ENCODE results near the gene EGFR. TPM values are rescaled to one million over a fixed set of nuclear protein-coding genes. Genes with fewer than 3 reads are reported as not detected.

EGFR gene
- total RNA-seq, 1 donor from 2014 or later, result 0.26 TPM

DNA sequence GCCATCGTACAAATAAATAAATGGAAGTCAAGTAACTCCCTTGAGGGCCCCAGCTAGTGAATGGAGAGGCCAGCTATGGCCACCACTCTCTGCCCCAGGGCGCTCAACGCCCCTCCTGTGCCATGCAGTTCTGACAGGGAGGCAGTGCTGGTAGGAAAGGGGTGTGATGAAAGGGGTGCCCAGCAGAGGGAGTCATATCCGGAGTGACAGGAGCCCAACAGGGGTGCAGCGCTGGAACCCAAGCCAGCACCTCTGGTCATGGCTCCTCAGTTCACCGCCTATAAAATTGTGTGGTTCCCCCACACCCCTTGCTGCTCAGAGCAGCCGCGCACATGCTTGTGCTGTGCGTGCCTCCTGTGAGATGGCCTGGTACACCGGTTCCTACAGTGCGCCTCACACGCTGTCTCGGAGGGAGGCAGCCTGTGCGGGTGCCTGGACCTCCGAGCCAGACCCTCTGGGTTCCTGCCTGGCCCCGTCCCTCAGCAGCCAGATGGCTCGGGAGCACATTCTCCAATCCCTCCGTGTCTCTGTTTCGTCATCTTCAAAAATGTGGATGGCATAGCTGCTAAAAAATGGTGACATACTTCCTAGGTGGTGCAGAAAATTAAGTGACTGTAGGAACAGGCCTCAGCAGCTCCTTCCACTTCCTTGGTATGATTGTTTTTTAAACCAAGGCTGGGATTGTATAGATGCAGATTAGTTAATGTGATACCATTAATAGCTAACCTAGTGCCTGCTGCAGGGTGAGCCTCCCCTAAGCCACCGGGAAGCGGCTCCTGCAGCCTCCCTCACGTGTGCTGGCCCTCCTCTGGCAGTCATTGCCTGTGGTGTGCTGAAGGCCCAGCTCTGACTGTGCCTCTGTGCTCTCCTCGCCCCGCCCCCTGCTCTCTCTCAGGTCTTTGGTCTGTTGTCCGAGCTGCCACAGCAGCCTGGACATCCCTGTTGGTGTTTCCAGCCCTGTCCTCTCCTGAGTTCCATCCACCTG, 125.8 kb downstream of the EGFR start:
- no peak for DNase-seq (ENCODE audit: low read depth in 2 of 2)

- DNase-seq (ENCODE audit: low read depth in 2 of 2), result no peak
Measured at GRCh38 chr7:55145606-55146005, 126.8 kb downstream of the EGFR start.

GRCh38 chr7:55147101-55147500, 128.3 kb downstream of the EGFR start:
- peak in 1 of 2 donors; percentile 18 for DNase-seq (ENCODE audit: low read depth in 2 of 2)

- no peak for DNase-seq (ENCODE audit: low read depth in 2 of 2)
Measured at GRCh38 chr7:55147736-55148135, 128.9 kb downstream of the EGFR start.

DNA sequence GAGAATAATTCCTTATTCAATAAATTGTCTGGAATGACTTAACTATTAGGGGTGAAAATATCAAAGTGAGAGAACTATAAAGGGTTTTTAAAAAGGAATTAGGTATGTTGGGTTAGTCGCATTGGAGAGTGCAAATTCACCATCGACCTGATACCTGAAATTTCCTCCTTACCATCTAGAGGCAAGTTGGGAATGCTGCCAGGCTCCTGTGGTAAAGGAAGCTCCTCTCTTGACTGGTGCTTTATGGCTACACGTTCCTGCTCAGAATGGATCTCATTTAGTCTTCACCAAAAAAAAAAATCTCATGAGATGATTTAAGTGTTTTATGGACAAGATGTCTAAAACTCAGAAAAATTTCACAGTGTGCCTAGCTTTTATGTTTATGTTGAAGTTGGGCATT, 129.8 kb downstream of the EGFR start:
- no peak for DNase-seq (ENCODE audit: low read depth in 2 of 2)

DNA sequence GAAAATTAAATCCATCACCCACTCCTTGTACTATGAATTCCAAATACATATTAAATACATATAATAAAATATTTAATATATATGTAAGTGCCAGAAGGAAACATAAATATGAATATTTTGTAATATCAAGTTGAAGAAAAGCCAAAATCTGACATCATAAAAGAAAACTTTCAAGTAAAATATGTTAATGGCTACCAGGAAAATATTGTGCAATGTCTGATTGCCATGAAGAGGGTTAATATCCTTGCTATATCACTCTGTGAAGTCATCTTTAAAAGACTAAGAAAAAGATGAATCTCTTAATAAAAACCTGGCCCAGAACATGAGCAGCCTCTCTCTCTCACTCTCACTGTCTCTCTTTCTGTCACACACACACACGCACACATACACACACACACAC, 130.2 kb downstream of the EGFR start:
- DNase-seq (ENCODE audit: low read depth in 2 of 2), result no peak

DNA sequence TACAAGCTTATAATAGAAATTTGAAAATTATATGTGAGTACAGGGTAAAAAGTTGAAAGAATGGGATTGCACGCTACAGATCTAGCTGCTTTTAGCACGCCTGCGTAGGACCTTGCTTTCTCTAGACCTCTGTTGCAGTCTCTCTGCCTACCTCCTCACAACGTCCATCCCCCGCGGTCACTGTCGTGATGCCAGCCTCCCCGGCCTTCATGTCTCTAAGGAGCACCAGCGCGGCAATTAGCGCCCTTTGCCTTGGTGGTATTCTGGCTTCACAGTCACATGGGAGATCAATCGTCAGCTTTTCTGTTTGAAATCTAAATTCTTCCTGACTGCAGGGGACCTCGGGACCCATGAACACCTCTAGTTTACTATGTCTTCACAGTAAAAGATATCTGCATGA, 131.3 kb downstream of the EGFR start:
- DNase-seq (ENCODE audit: low read depth in 2 of 2), result no peak

DNA sequence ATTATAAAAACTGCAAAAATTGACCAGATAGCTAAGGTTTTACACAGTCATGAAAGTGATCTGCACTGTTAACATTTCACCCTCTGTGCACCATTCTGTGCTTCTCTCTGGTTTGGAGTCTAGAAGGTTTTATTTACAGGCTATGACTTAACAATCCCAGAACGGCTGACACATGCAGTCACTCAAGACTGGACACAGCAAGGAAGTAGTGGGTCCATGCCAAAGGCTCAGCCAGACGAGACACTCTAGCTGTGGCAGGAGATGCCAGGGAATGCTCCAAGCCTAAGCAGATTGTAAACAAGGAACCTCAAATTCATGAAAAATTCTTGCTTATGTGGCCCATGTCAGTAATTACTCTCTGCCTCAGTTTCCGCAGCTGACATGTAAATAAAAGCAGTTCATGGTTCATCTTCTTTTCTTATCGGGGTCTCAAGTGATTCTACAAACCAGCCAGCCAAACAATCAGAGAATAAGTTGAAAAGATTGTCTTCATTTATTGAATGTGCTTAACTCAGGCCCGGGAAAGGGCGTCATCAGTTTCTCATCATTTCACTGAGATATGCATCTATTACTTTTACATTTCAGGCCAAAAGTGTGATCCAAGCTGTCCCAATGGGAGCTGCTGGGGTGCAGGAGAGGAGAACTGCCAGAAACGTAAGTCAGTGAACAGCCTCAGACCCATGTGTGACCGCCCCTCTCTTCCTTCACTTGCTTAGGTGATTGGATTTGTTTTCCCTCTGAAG, 132.1 kb downstream of the EGFR start:
- no peak for DNase-seq (ENCODE audit: low read depth in 2 of 2)

GRCh38 chr7:55152516-55152915, 133.7 kb downstream of the EGFR start:
- DNase-seq (ENCODE audit: low read depth in 2 of 2), result no peak

- DNase-seq (ENCODE audit: low read depth in 2 of 2), result no peak
Measured at GRCh38 chr7:55154096-55154495, 135.3 kb downstream of the EGFR start.

- DNase-seq (ENCODE audit: low read depth in 2 of 2), result no peak
Measured at GRCh38 chr7:55155351-55156117, 136.7 kb downstream of the EGFR start.

DNA sequence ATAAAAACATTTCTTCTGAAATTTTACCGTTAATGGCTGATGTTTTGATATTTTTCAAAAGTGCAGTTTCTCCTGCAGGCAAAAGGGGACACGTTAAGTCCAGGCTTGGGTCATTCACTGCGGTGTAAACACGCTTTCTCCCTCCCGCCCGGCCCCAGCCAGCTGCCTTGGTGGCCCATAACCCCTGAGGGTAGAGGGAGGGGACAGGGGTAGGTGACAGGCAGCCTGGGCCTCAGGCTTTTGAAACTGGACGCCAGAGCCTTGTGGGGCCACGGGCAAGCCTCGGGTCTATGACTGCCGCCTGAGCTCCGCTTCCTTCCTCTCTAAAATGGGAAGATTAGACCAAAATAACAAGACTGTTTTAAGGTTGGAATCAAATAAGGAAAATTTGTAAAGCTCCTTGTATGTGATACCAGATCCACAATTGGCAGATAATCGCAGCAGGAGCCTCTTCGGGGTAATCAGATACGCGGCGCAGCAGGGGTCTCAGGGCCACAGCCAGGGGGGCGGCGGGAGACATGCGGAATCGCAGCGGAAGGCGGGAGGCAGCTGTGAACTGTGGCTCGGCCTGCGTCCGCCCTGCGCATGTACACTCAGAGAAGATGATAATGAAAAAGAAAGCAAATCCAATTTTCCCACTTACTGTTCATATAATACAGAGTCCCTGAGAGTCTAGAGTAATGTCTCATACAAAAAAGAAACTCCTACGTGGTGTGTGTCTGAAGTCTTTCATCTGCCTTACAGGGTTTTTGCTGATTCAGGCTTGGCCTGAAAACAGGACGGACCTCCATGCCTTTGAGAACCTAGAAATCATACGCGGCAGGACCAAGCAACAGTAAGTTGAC, 138.3 kb downstream of the EGFR start:
- DNase-seq (ENCODE audit: low read depth in 2 of 2), result no peak

GRCh38 chr7:55157764-55158105, 138.9 kb downstream of the EGFR start:
- DNase-seq (ENCODE audit: low read depth in 2 of 2), result no peak

DNA sequence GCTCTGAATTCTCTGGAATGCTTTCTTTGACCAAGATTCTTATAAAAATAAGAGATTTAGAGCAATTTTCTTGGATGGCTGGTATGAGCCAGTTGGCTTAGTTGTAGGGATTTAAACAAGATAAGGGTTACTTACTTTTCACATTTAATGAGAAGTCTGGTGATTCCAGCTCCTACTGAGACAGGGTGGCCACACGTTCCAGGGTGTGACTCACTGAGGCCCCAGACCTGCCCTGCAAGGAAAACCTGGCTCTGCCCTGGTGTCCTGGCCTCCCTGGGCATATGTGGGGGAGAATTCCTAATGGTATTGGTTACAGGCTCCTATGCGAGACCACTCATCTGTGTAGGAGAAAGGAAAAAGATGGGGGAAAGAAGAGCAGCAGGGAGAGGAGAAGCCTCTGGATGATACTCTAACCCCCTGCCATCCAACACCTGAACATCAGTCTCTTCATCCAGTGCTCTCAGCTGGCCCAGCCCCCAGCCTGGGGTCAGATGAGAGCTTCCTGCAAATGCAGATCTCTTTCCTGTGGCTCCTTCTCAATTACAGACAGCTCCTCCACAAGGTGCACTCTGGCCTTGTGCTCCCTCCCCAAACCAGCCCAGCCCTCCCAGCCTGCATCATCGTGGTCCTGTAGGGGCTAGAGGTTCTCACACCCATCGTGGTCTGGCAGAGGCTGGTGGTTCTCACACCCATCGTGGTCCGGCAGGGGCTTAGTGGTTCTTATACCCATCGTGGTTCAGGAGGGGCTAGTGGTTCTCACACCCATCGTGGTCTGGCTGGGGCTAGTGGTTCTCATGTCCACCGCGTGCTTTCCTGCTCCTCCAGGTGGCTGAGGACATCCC, 139.9 kb downstream of the EGFR start:
- DNase-seq (ENCODE audit: low read depth in 2 of 2), result no peak

DNA sequence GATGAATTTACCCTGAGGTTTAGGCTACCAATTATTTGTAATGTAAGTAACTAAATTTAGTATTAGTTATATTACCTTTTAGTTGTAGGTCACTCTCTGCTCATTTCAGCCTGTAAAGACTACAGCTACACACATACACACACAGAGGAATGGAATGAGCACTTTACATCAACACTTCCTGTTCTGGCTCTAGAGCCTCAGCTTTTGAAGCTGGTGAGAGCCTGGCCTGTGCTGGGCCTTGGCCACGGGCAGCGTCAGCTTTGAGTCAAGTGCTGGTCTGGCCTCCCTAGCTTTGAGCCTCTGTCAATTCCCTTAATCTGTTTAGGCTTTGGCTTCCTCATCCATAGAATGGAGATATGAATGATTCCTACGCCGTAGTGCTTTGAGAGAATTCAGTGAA, 141.7 kb downstream of the EGFR start:
- peak in 1 of 2 donors; percentile 66 for DNase-seq (ENCODE audit: low read depth in 2 of 2)

GRCh38 chr7:55161154-55161687, 142.4 kb downstream of the EGFR start:
- no peak for DNase-seq (ENCODE audit: low read depth in 2 of 2)

DNA sequence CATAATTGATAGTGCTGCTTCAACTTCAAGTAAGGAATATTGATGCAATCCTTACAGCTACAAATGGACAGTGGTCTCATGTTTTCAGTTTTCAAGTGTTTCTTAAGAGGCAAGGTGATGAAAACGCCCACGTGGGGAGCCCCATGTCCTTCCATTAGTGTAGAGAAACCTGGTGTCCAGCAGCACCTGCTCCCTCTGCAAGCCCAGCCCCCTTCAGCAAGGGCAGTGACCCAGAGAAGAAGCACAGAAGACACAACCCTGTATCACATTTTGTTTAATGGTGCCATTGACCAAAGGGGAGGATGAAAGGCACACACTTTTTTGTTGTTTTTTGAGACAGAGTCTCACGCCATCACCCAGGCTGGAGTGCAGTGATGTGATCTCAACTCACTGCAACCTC, 143.7 kb downstream of the EGFR start:
- no peak for DNase-seq (ENCODE audit: low read depth in 2 of 2)

DNA sequence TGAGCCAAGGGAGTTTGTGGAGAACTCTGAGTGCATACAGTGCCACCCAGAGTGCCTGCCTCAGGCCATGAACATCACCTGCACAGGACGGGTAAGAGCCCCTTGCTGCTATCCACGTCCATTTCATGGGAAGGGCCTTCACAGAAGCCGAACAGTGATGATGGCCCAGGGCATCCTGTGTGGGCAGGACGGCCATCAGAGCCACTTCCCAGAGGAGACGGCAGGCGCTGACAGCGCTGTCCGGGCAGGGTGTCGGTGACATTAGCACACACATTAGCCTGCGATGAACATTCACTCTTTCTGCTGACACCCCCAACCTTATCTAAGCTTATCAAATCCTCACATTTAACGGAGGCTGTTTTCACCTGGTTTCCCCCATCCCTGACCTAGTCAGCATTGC, 144.9 kb downstream of the EGFR start:
- no peak for DNase-seq (ENCODE audit: low read depth in 2 of 2)

- no peak for DNase-seq (ENCODE audit: low read depth in 2 of 2)
Measured at GRCh38 chr7:55164527-55164926, 145.7 kb downstream of the EGFR start.

All from dermis microvascular lymphatic vessel endothelial cell (primary cell).